Measurements from ENCODE around the gene KDM2A.
A peak's percentile ranks its signal among the peaks of the same experiment; 100 is the strongest.

Gene KDM2A

DNA sequence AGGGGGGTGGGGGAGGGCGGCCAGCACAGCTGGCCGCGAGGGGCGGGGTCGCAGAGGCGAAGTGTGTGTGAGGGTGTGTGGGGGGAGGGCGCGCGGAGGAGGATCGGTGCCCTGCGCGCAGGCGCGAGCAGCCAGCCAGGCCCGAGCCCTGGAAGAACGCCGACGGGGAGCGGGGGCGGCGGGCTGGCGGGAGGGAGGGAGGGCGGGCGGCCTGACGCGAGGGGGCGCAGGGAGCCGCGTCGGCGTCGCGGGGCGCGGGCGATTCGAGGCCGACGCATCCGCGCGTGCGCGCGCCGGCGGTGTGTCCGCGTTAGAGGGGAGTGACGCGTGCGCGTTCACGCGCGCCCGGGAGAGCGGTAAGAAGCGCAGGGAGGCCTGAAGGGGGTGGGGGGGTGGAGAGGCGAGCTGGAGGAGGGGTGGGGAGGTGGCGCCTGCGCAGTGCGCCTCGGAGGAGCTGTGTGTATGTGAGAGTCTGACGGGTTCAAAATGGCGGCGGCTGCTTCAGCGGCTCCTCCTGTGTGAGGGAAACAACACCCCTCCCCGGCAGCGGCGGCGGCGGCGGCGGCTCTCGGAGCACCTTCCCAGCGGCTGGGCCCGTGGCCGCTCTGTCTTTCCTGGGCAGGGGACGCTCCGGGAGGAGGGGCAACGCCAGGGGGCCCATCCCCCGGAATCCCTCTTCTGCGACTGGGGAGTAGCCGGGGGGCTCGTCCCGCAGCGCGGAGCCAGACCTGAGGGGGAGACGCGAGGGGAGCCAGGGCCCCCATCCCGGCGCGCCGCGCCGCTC is at the start of gene KDM2A:
Gene KDM2A, plus strand, starts transcription at position 463 of the 784 bp plus-strand sequence. CDS start 2,054 bp downstream, outside the sequence.
- peak; percentile 85 for DNase-seq (ENCODE audit: low read depth)

DNA sequence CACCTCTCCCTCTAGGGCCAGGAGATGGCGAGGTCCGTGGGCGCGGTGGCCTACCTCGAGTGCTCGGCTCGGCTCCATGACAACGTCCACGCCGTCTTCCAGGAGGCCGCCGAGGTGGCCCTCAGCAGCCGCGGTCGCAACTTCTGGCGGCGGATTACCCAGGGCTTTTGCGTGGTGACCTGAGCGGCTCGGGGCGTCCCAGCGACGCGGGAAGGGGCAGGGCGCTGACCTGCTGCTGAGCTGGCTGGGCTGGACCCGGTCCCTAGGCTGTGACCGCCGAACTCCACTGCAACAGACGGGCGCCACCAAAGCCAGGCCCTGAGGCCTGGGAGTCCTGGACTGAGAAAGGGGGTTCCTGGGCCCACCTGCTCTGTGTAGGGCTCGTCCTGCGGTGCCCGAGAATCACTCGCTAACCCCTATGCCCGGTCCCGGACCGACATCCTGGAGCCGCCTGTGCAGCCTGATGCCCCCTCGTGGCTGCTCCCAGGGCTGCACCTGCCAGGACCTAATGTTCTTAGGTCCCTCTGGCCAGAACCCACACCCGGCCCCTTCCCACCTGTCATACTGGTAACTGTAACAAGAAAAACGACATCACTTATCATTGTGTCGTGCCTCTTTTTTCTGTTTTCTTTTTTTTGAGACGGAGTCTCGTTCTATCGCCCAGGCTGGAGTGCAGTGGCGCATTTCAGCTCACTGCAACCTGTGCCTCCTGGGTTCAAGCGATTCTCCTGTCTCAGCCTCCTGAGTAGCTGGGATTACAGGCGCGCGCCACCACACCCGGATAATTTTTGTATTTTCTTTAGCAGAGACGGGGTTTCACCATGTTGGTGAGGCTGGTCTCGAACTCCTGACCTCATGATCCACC is 47.4 kb upstream of the KDM2A start:
- DNase-seq (ENCODE audit: low read depth), result no peak

GRCh38 chr11:67072295-67072694 is 46.8 kb upstream of the KDM2A start:
- DNase-seq (ENCODE audit: low read depth), result no peak

DNA sequence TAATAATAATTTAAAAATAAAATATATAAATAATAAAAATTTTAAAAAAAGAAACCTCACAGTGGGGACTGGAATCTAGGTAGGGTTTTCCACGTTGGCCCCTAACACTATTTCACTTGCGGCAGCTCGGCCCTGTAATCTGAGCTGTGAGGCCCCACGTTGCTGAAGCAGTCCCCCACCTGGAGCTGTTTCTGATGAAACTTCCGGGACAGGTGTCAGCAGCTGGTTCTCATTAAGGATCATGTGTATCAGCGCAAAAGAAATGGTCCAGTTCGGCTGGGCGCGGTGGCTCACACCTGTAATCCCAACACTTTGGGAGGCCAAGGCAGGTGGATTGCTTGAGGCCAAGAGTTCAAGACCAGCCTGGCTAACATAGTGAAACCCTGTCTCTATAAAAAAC is 45.2 kb upstream of the KDM2A start:
- DNase-seq (ENCODE audit: low read depth), result no peak

DNA sequence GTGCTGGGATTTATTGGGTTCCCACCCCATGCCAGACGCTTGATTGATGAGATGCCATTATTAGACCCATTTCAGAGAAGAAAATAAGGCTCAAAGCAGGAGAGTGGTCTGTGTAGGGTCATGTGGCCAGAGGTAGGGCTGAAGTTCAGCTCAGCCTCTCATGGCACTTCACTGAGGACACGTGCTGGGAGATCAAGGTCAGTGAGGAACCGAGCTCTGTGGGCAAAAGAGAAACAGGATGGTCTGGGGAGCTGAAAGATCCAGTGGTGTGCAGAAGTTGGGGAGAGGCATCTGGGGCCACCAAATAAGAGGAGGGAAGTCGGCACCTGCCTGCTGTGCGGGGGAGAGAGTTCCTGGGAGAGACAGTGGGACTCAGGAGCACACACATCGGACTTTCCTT is 42.9 kb upstream of the KDM2A start:
- no peak for DNase-seq (ENCODE audit: low read depth)

DNA sequence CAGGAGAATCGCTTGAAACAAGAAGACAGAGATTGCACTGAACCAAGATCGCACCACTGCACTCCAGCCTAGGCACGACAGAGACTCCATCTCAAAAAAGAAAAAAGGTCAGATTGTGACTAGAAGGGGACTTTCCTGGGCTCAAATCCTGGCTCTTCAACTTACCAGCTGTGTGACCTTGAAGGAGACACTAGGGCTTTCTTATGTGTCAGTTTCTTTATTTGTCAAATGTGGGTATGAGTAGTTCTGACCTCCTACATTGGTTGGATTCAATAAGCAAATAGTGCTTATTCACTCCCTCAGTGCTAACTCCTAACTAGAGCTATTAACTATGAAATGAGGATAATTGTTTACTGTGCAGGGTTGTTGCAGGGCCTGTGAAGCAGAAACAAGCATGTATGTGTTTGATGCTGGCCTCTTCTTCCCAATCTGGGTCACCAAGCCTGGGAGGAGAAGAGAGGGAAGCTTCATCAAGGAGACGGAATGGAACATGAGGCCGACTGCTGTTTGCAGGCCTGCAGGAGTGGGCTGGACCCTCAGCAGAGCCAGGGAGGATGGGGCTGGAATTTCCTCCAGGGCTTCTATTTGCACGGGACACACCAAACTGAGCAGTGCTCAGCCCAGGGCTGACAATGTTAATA is 39.9 kb upstream of the KDM2A start:
- no peak for DNase-seq (ENCODE audit: low read depth)

GRCh38 chr11:67082071-67082791 is 36.8 kb upstream of the KDM2A start:
- no peak for DNase-seq (ENCODE audit: low read depth)

DNA sequence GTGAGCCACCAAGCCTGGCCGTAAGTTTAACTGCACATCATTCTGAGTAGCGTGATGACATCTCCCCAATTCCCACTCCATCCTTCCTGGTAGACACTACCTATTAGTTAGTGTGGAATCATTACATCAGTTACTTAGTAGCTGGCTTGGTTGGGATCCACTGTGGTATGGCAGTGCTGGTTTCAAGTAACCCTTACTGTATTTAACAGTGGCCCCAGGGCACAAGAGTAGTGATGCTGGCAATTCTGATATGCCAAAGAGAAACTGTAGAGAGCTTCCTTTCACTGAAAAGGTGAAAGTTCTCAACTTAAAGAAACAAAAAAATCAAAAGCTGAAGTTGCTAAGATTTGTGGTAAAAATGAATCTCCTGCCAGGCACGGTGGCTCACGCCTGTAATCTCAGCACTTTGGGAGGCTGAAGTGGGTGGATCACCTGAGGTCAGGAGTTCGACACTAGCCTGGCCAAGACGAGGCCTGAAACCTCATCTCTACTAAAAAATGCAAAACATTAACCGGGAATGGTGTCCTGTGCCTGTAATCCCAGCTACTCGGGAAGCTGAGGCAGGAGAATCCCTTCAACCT is 35.2 kb upstream of the KDM2A start:
- no peak for DNase-seq (ENCODE audit: low read depth)

DNA sequence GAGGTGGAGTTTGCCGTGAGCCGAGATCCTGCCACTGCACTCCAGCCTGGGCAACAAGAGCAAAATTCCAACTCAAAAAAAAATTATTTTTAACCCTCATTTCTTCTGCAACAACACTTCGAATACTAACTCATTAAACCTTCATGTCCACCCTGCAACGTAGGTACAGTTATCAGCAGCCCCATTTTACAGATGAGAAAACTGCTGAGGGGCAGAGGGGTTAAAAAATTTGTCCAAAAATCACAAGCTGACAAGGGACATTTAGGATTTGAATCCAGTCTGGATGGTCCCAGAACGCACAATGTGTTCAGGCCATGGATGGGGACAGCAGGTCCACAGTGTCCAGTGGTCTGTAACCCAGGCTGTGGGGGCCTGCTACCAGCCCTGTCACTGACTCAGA is 33.4 kb upstream of the KDM2A start:
- DNase-seq (ENCODE audit: low read depth), result no peak

DNA sequence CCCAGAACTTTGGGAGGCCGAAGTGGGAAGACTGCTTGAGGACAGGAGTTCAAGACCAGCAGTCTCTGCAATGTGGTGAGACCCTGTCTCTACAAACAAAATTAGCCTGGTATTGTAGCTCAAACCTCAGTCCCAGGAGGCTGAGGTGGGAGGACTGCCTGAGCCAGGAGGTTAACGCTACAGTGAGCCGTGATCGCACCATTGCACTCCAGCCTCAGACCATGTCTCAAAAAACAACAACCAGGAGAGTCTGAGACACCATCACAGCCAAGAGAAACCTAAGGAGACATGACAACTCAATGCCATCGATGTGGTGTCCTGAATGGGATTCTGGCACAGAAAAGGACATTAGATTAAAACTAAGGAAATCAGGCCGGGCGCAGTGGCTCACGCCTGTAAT is 28.3 kb upstream of the KDM2A start:
- DNase-seq (ENCODE audit: low read depth), result no peak

DNA sequence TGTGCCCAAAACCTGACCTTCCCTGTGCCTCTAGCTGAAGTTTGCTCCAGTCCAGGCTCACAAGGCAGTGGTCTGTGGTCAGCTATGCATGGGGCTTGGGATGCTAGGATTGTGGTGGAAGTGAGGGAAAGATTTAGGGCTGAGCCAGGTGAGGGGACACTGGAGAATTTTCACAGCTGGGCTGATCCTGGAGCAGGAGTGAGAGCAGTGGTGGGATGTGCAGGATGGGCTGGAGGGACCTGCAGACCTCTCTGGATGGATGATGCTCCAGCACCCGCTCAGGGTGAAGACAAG is 23.9 kb upstream of the KDM2A start:
- no peak for DNase-seq (ENCODE audit: low read depth)

DNA sequence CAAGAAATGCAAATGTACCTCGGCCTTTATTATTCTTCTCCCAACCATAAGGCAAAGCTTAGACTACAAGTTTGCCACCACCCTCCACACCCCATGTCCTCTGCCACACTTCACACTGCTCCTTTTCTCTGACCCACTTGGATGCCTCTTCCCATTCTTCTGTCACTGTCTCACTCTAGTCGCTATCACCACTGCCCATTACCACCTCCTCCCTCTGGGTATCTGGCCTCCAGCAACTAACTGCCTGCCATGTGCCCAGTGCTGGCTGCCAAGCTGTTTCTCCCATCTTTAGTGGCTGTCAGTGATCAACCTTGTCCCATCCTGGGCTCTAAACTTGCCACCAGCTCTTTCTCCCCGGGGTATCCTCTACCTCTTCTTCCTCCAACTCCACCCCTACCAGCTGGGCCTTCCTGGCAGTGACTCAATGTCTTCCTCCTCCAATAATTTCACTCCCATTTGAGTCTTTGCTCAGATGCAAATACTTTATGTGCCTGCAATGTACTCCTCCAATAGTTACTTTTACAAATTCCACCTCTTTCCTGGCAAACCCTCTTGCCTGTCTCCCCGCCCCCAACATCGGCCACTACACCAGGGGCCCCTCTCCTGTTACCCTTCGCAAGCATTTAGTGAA is 20.1 kb upstream of the KDM2A start:
- no peak for DNase-seq (ENCODE audit: low read depth)

- no peak for DNase-seq (ENCODE audit: low read depth)
Observed at GRCh38 chr11:67099831-67100324, 19.2 kb upstream of the KDM2A start.

GRCh38 chr11:67102664-67103063 is 16.4 kb upstream of the KDM2A start:
- no peak for DNase-seq (ENCODE audit: low read depth)

DNA sequence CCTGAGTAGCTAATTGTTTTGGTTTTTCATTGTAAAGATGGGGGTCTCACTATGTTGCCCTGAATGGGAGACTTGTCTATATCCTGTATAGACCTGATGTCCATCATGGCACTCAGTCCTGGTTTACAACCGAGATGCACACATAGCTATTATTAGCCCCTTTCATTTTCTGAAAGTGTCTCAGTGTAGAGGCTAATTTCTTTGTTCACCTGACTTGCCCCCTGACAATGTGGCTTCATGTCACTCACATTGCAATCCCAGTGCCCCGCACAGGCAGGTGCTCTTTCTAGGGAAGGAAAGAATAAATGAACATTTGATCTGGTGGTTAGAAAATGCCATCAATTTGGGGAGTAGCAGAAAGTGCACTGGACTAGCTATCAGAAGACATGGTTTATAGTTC is 13.1 kb upstream of the KDM2A start:
- DNase-seq (ENCODE audit: low read depth), result no peak

- no peak for DNase-seq (ENCODE audit: low read depth)
Observed at GRCh38 chr11:67111261-67111660, 7.8 kb upstream of the KDM2A start.

DNA sequence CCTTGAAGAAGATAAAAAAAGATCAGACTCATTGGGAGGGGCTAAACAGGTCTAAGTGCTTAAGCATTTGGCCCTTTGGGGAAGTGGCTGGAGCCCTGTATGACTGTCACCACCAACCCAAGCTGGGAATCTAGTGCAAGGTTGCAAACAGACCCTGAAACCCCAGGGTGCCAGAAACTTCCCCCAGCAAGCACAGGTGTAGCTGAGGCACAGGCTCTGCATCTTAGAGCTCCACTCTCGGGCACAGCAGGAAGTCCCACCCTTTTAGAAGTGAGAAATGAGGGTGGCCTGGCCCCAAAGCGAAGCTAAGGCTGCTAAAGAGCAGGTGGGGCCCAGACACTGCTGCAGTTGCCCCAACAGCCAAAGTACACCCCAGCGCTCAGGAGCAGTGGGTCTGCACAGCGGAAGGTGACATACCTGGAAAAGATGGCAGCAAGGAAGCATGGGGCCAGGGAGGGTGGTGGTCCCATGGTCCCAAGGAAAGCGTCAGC is 5.8 kb upstream of the KDM2A start:
- no peak for DNase-seq (ENCODE audit: low read depth)

GRCh38 chr11:67114275-67114896 is 4.7 kb upstream of the KDM2A start:
- no peak for DNase-seq (ENCODE audit: low read depth)

DNA sequence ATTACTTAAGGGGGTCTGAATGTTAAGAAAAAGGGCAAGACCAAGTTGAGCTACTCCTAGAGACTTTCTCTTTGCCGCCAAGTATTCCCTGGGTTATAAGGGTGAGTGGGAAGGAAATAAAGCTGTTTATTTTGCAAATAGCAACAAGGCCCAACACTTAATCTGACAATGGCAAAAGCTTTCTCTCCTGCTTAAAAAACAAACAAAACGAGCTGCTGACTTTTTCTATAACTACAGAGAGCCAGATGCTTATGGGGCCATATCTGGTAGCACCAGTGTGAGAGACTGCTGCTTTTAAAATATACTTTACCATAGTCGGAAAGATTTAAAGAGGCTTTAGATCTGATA is 2.3 kb upstream of the KDM2A start:
- no peak for DNase-seq (ENCODE audit: low read depth)

DNA sequence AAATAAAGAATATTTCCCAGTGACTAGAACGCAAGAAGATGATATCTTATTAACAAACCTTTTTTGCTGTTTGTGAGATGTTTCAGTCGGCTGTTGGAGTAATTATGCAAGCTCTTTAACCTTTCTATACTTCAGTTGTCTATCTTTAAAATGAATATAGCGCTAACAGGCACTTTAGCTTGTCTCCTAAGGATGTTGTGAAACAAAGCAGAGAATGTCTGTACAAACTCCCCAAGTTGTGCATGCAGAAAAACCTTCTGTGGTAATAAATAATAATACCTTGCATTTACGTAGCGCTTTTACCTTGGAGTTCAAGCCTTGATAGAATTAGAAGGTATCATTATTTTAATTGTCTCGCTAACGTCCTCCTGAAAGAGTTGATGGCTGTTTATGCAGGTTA is 1.9 kb upstream of the KDM2A start:
- DNase-seq (ENCODE audit: low read depth), result no peak

- DNase-seq (ENCODE audit: low read depth), result no peak
Observed at GRCh38 chr11:67117672-67118180, 1.3 kb upstream of the KDM2A start.
